OCI-LY7 (cell line): Measurements from ENCODE around the gene MAST2. TPM values are rescaled to one million over a fixed set of nuclear protein-coding genes. Genes with fewer than 3 reads are reported as not detected.

Experiments
- Bru-seq: library from RNA; stranded (reverse); fragments of 400-500 nt; gene quantifications from one replicate; lab custom pipeline; 2021; lab: Mats Ljungman, UMichigan
- BruChase-seq, 2 experiments: library from RNA; stranded (reverse); fragments of 400-500 nt; gene quantifications; one replicate each; lab custom pipeline; 2021; lab: Mats Ljungman, UMichigan
- BruUV-seq: library from RNA; stranded (reverse); fragments of 400-500 nt; replicated peaks from 2 replicates; lab custom pipeline; 2021; lab: Mats Ljungman, UMichigan
- CTCF ChIA-PET: fragments of 300-600 bp; sonication (Branson Sonifier 250); formaldehyde crosslinking; loops from one replicate; lab custom pipeline; 2022; ENCODE audit warnings: antibody characterized with exemption; ENCODE audit not compliant: unreplicated experiment; lab: Charles Lee
- POLR2A ChIA-PET: fragments of 300-600 bp; sonication (Branson Sonifier 250); formaldehyde crosslinking; loops from one replicate; lab custom pipeline; 2022; ENCODE audit warnings: antibody characterized with exemption; lab: Charles Lee
- DNase-seq: peaks from one replicate; pipeline ENCODE4 v3.0.0-alpha.2; 2015; ENCODE audit warnings: low spot score
- H2AFZ ChIP-seq: fragments of 200-600 bp; sonication (generic), shearing (Covaris generic); 2 replicates; pipeline ENCODE4 v1.6.1; 2014; ENCODE audit warnings: mild to moderate bottlenecking, antibody characterized with exemption, low read length, moderate library complexity
- H3K27ac ChIP-seq: fragments of 200-600 bp; sonication (generic); 2 replicates; pipeline ENCODE4 v1.5.1; 2014; ENCODE audit warnings: mixed run types, low read depth, mild to moderate bottlenecking, moderate library complexity, low read length, inconsistent platforms; ENCODE audit not compliant: poor library complexity, severe bottlenecking
- H3K36me3 ChIP-seq: fragments of 200-600 bp; sonication (generic); 2 replicates; pipeline ENCODE4 v1.6.1; 2014; ENCODE audit warnings: mild to moderate bottlenecking, antibody characterized with exemption, low read length, moderate library complexity, mixed read lengths; ENCODE audit not compliant: insufficient read depth
- H3K4me1 ChIP-seq: fragments of 200-600 bp; sonication (generic); 2 replicates; pipeline ENCODE4 v1.5.1; 2014; ENCODE audit warnings: mild to moderate bottlenecking, low read length; ENCODE audit not compliant: insufficient read depth, poor library complexity, severe bottlenecking
- H3K4me2 ChIP-seq: fragments of 200-600 bp; sonication (generic); 2 replicates; pipeline ENCODE4 v1.6.1; 2014; ENCODE audit warnings: mild to moderate bottlenecking, low read length
- H3K4me3 ChIP-seq: fragments of 200-600 bp; sonication (generic); 2 replicates; pipeline ENCODE4 v1.5.1; 2014; ENCODE audit warnings: mild to moderate bottlenecking, low read depth, low read length; ENCODE audit not compliant: poor library complexity, severe bottlenecking
- H3K79me2 ChIP-seq: fragments of 200-600 bp; sonication (generic); 2 replicates; pipeline ENCODE4 v1.6.1; 2016; ENCODE audit warnings: low read depth, mild to moderate bottlenecking, low read length, moderate library complexity, mixed read lengths; ENCODE audit not compliant: insufficient read depth
- H3K9me2 ChIP-seq: fragments of 200-600 bp; sonication (generic); 2 replicates; pipeline ENCODE4 v1.6.1; 2016; ENCODE audit warnings: mild to moderate bottlenecking, low read length, mixed read lengths; ENCODE audit not compliant: insufficient read depth
- H3K9me3 ChIP-seq: fragments of 200-600 bp; sonication (generic); 2 replicates; pipeline ENCODE4 v1.6.1; 2014; ENCODE audit warnings: mild to moderate bottlenecking, mixed run types, low read length, mixed read lengths
- H4K20me1 ChIP-seq: fragments of 200-600 bp; sonication (generic); 2 replicates; pipeline ENCODE4 v1.6.1; 2014; ENCODE audit warnings: mild to moderate bottlenecking, antibody characterized with exemption, low read length, moderate library complexity, mixed read lengths; ENCODE audit not compliant: insufficient read depth
- EZH2phosphoT487 ChIP-seq: fragments of 200-600 bp; sonication (generic); IDR thresholded peaks from 2 replicates; pipeline ENCODE4 v1.6.1; 2018; ENCODE audit warnings: low read depth, borderline replicate concordance, mild to moderate bottlenecking, mixed run types, antibody characterized with exemption, low read length, moderate library complexity, mixed read lengths
- intact Hi-C: fragments of 100-400 bp; cut with micrococcal nuclease; formaldehyde crosslinking; loops from one replicate; pipeline ENCODE4 v1.10.0; 2022; ENCODE audit not compliant: unreplicated experiment
- long read RNA-seq: library from polyadenylated mRNA; stranded (forward); transcript quantifications from one replicate; pipeline ENCODE4 v2.0.0, GENCODE V29; 2022
- total RNA-seq, 2 experiments: library from RNA; depleted of rRNA in 1 of 2; stranded (reverse); fragments of >200 nt in 1 of 2; shearing (Covaris generic) in 1 of 2; gene quantifications; 2 replicates each; pipeline ENCODE4 v1.2.3, GENCODE V29; 2014 to 2022
- TF ChIP-seq, protein P1 (sequence below): fragments of 200-600 bp; sonication (generic); conservative IDR thresholded peaks from 2 replicates; pipeline ENCODE4 v1.5.1; 2014; ENCODE audit warnings: mild to moderate bottlenecking, antibody characterized with exemption, low read length, moderate library complexity, mixed read lengths

Gene MAST2
- total RNA-seq (2014; rRNA removed; shearing (Covaris generic)), result 25.5 and 32.1 TPM in 2 replicates
- 59.6 and 67.2 TPM in 2 replicates for total RNA-seq (2022)
- Bru-seq, nascent RNA, result percentile 90 among the genes with signal in this experiment
- percentile 78 among the genes with signal in this experiment for BruChase-seq, experiment 1, labeled RNA remaining after a 6-hour chase
- percentile 76 among the genes with signal in this experiment for BruChase-seq, experiment 2, labeled RNA remaining after a 2-hour chase
- long read RNA-seq, full-length matches to known transcripts, result 36 of 125 reads
- long read RNA-seq, partial matches to known transcripts, result 52 of 125 reads
- long read RNA-seq, other reads (novel, unspliced or antisense), result 37 of 125 reads

DNA sequence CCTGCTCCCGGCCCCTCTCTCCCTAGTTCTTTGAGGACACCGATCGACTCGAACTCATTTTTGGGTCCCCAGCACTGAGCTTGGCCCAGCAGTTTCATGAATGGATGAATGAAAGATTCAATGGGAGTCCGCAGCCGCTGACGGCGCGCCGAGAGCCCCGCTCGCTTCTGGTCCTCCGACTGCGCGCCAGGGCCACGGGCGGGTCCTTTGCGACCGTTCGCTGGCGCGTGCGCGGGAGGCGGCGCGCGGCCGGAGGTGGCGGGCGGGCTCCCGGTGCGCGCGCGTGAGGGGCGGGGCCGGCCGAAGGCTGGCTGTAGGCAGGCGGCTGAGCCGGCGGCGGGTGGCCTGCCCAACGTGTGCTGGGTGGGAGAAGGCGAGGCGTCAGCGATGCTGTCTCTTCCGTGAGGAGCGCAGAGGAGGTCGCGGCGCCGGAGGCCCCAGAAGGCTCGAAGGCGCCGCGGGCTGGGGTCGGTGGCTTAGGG, at the start of gene MAST2:
MAST2 (plus strand) TSS at position 314 of the 482 bp plus-strand sequence. CDS start 284 bp downstream, outside the sequence.
- no peak for TF ChIP-seq EZH2phosphoT487
- TF ChIP-seq, protein P1, sequence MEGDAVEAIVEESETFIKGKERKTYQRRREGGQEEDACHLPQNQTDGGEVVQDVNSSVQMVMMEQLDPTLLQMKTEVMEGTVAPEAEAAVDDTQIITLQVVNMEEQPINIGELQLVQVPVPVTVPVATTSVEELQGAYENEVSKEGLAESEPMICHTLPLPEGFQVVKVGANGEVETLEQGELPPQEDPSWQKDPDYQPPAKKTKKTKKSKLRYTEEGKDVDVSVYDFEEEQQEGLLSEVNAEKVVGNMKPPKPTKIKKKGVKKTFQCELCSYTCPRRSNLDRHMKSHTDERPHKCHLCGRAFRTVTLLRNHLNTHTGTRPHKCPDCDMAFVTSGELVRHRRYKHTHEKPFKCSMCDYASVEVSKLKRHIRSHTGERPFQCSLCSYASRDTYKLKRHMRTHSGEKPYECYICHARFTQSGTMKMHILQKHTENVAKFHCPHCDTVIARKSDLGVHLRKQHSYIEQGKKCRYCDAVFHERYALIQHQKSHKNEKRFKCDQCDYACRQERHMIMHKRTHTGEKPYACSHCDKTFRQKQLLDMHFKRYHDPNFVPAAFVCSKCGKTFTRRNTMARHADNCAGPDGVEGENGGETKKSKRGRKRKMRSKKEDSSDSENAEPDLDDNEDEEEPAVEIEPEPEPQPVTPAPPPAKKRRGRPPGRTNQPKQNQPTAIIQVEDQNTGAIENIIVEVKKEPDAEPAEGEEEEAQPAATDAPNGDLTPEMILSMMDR, result no peak
- peak within 1 kb of the TSS; percentile 71 for H2AFZ ChIP-seq
- ChIA-PET POLR2A (interaction anchor here (0.6 to 2.4 kb wide), 3 partner anchors 9 to 287 kb away, joined by 3 to 9 read pairs (median 3); no protein-coding TSS in a partner anchor), CTCF (no interaction called here)
- peaks cover 21% of the 10 kb centered on the region for H3K4me1 ChIP-seq
- H3K4me3 ChIP-seq, result peak within 1 kb of the TSS; percentile 84
- DNase-seq, result peak; percentile 94
- peak within 1 kb of the TSS; percentile 91 for H3K4me2 ChIP-seq
- BruUV-seq, result no TSS peak
- H3K9me3 ChIP-seq, result no peaks in the 10 kb centered on the region
- peaks cover 45% of the 10 kb centered on the region for H3K79me2 ChIP-seq
- intact Hi-C loops, result loop anchor here (2.0 to 5.0 kb wide), 3 partner anchors 53 to 375 kb away; partner anchors contain the start of genes GPBP1L1, IPP and TMEM69
- H3K27ac ChIP-seq, result peak within 1 kb of the TSS; percentile 53
- H4K20me1 ChIP-seq, result peaks cover 12% of the 10 kb centered on the region; the same call in 1 of the 2 replicates
- H3K9me2 ChIP-seq, result no peaks in the 10 kb centered on the region
- peaks cover 31% of the 10 kb centered on the region for H3K36me3 ChIP-seq

- ChIA-PET CTCF (no interaction called here), POLR2A (interaction anchor here (0.6 kb wide), 1 partner anchor 40 kb away, joined by 4 read pairs; no protein-coding TSS in a partner anchor)
- no peaks in the 10 kb centered on the region for H4K20me1 ChIP-seq
- no peaks in the 10 kb centered on the region for H3K9me2 ChIP-seq
- H3K4me3 ChIP-seq, result no peak overlapping the region
- BruUV-seq, result no TSS peak
- no peak for DNase-seq
- no peaks in the 10 kb centered on the region for H3K79me2 ChIP-seq
- H3K36me3 ChIP-seq, result no peaks in the 10 kb centered on the region; the same call in 1 of the 2 replicates
- TF ChIP-seq EZH2phosphoT487, result no peak
- TF ChIP-seq, protein P1, result no peak
- intact Hi-C loops, result no loop called here
- peaks cover 8% of the 10 kb centered on the region for H3K4me1 ChIP-seq
- no peak overlapping the region for H2AFZ ChIP-seq
- H3K27ac ChIP-seq, result no peak overlapping the region
- peaks cover 19% of the 10 kb centered on the region for H3K9me3 ChIP-seq
- H3K4me2 ChIP-seq, result no peak overlapping the region
Observed at GRCh38 chr1:45755697-45756096, 47.7 kb upstream of the MAST2 start.
